HepG2 (cell line): ENCODE measurements around the gene PNLDC1. TPM values are rescaled to one million over a fixed set of nuclear protein-coding genes. Genes with fewer than 3 reads are reported as not detected.

Experiments
- ELK4 ChIP-seq: sonication (generic); formaldehyde crosslinking; IDR thresholded peaks from 2 replicates; pipeline ENCODE4 v1.9.0; 2021; ENCODE audit warnings: missing genetic modification reagents, borderline replicate concordance
- GLI4 ChIP-seq: sonication (generic); formaldehyde crosslinking; IDR thresholded peaks from 2 replicates; pipeline ENCODE4 v1.5.1; 2020; ENCODE audit warnings: missing genetic modification reagents, mild to moderate bottlenecking, moderate library complexity, borderline replicate concordance
- GMEB2 ChIP-seq: IDR thresholded peaks from 2 replicates; pipeline ENCODE4 v1.6.1; 2016; ENCODE audit warnings: missing biosample characterization, missing genetic modification reagents, low read depth
- HMGXB4 ChIP-seq, 2 experiments: sonication (generic) in 1 of 2; formaldehyde crosslinking in 1 of 2; IDR thresholded peaks; 2 replicates each; pipeline versions ENCODE4 v1.4.0 to v1.6.1; 2018 to 2020; ENCODE audit warnings: missing genetic modification reagents in 2 of 2, borderline replicate concordance in 1 of 2, low read depth in 1 of 2, mild to moderate bottlenecking in 1 of 2, missing biosample characterization in 1 of 2
- HNRNPUL1 ChIP-seq: fragments of 200-400 bp; formaldehyde crosslinking; IDR thresholded peaks from 2 replicates; pipeline ENCODE4 v1.6.1; 2017; ENCODE audit warnings: low read depth, mild to moderate bottlenecking, low read length, moderate library complexity
- KLF15 ChIP-seq: sonication (generic); formaldehyde crosslinking; IDR thresholded peaks from 2 replicates; pipeline ENCODE4 v1.8.1; 2023; ENCODE audit warnings: borderline replicate concordance, mild to moderate bottlenecking, inconsistent platforms, missing genetic modification reagents, mixed read lengths
- RARA ChIP-seq: IDR thresholded peaks from 2 replicates; pipeline ENCODE4 v1.6.1; 2016; ENCODE audit warnings: missing genetic modification reagents, missing compliant biosample characterization
- RNF219 ChIP-seq: sonication (generic); formaldehyde crosslinking; IDR thresholded peaks from 2 replicates; pipeline ENCODE4 v1.5.0; 2020; ENCODE audit warnings: mild to moderate bottlenecking, missing genetic modification reagents
- WIZ ChIP-seq: sonication (generic); formaldehyde crosslinking; IDR thresholded peaks from 2 replicates; pipeline ENCODE4 v1.5.1; 2020; ENCODE audit warnings: mild to moderate bottlenecking, missing genetic modification reagents
- ZBTB46 ChIP-seq: sonication (generic); formaldehyde crosslinking; IDR thresholded peaks from 2 replicates; pipeline ENCODE4 v1.4.0; 2020; ENCODE audit warnings: mild to moderate bottlenecking, missing genetic modification reagents, borderline replicate concordance
- ZNF10 ChIP-seq: sonication (generic); formaldehyde crosslinking; IDR thresholded peaks from 2 replicates; pipeline ENCODE4 v1.4.0; 2020; ENCODE audit warnings: mild to moderate bottlenecking, low read depth, missing genetic modification reagents, borderline replicate concordance
- ZNF446 ChIP-seq: sonication (generic); formaldehyde crosslinking; IDR thresholded peaks from 2 replicates; pipeline ENCODE4 v1.5.0; 2020; ENCODE audit warnings: mild to moderate bottlenecking, missing genetic modification reagents
- ZNF615 ChIP-seq: sonication (generic); formaldehyde crosslinking; IDR thresholded peaks from 2 replicates; pipeline ENCODE4 v1.5.0; 2020; ENCODE audit warnings: mild to moderate bottlenecking, missing genetic modification reagents, borderline replicate concordance
- ZNF678 ChIP-seq: sonication (generic); formaldehyde crosslinking; IDR thresholded peaks from 2 replicates; pipeline ENCODE4 v1.4.0; 2020; ENCODE audit warnings: mild to moderate bottlenecking, missing genetic modification reagents
- ZNF749 ChIP-seq: sonication (generic); formaldehyde crosslinking; IDR thresholded peaks from 2 replicates; pipeline ENCODE4 v1.8.0; 2022; ENCODE audit warnings: mild to moderate bottlenecking, missing genetic modification reagents, moderate library complexity, borderline replicate concordance
- ZNF792 ChIP-seq: IDR thresholded peaks from 2 replicates; pipeline ENCODE4 v1.6.1; 2016
- ZSCAN31 ChIP-seq: sonication (generic); formaldehyde crosslinking; IDR thresholded peaks from 2 replicates; pipeline ENCODE4 v1.5.0; 2020; ENCODE audit warnings: low read depth, mild to moderate bottlenecking, missing genetic modification reagents
- ZSCAN5A ChIP-seq: sonication (generic); formaldehyde crosslinking; IDR thresholded peaks from 2 replicates; pipeline ENCODE4 v1.8.0; 2022; ENCODE audit warnings: mild to moderate bottlenecking, missing genetic modification reagents, borderline replicate concordance
- polyA plus RNA-seq, 8 experiments: library from polyadenylated mRNA; depleted of rRNA in 3 of 8; stranded (reverse) in 7 of 8; unstranded in 1 of 8; fragments of >200 nt; fragmentation: Illumina TruSeq in 4 of 8; extraction: Trizol in 4 of 8; gene quantifications; 2 replicates each; pipeline versions ENCODE4 v1.2.1 to v1.2.3, GENCODE V29; 2011 to 2016; ENCODE audit warnings: low read depth in 4 of 8, missing spikeins in 1 of 8, mixed read lengths in 1 of 8; ENCODE audit not compliant: insufficient read depth in 1 of 8
- total RNA-seq, 5 experiments: library from RNA; depleted of rRNA; stranded (reverse); fragments of >200 nt; fragmentation: Illumina TruSeq; extraction: Trizol; gene quantifications; 2 replicates each; pipeline ENCODE4 v1.2.3, GENCODE V29; 2016; ENCODE audit warnings: low read depth in 1 of 5

The PNLDC1 gene
- total and polyA plus RNA-seq, 2 of the 13 experiments (the other 11 are each of a cell fraction or from before 2014, with no cell fraction given) = not detected

GRCh38 chr6:159788753-159789376 lies 11.2 kb upstream of the PNLDC1 start (continued):
- TF ChIP-seq HMGXB4 (CRISPR knock-in tag; IDR thresholded peaks at IDR 0.05; ENCODE audit: borderline replicate concordance in 1 of 2, low read depth in 1 of 2) (peak in 1 of 2 experiments; percentile 25; a peak in 1 of 4 replicates), ZSCAN5A (CRISPR knock-in tag) (no peak), ZNF446 (CRISPR knock-in tag) (no peak), ELK4 (CRISPR knock-in tag) (no peak), GLI4 (CRISPR knock-in tag) (peak; percentile 17; the same call in 1 of the 2 replicates), KLF15 (CRISPR knock-in tag) (0 out of 2 replicates have a peak, but pooled peaks have one; percentile 32), HNRNPUL1 (0 out of 2 replicates have a peak, but pooled peaks have one; percentile 37), RNF219 (no peak; the same call in 1 of the 2 replicates), GMEB2 (no peak), ZNF678 (CRISPR knock-in tag) (no peak; the same call in none of the 2 replicates), ZSCAN31 (CRISPR knock-in tag) (no peak), ZNF10 (CRISPR knock-in tag) (no peak), RARA (CRISPR knock-in tag) (no peak), ZNF615 (no peak), WIZ (no peak), ZNF792 (no peak), ZNF749 (no peak), ZBTB46 (CRISPR knock-in tag) (peak; percentile 88; the same call in 1 of the 2 replicates)
